Cortex of kidney (tissue), 1 donor: ENCODE measurements around the gene ADAT1.
"Not testable (repeated sequence)": the region's sequence is repeated elsewhere in the genome, so short reads cannot be mapped to it uniquely, and the experiment has no call there.

ENCODE experiments used
- DNase-seq: peaks from one replicate; lab custom pipeline; 2025; lab: John Stamatoyannopoulos, UW

The ADAT1 gene

GRCh38 chr16:75620326-75621169 lies 2.5 kb downstream of the ADAT1 start:
- DNase-seq: no peak

- DNase-seq: no peak
Measured at GRCh38 chr16:75618780-75619179, 4.3 kb downstream of the ADAT1 start.

- DNase-seq: no peak
Measured at GRCh38 chr16:75617121-75617520, 6.0 kb downstream of the ADAT1 start.

GRCh38 chr16:75616521-75617010 lies 6.5 kb downstream of the ADAT1 start:
- no peak for DNase-seq

- no peak for DNase-seq
Measured at GRCh38 chr16:75615619-75616018, 7.5 kb downstream of the ADAT1 start.

GRCh38 chr16:75614066-75614897 lies 8.8 kb downstream of the ADAT1 start:
- no peak for DNase-seq

- no peak for DNase-seq
Measured at GRCh38 chr16:75606507-75606906, 16.6 kb downstream of the ADAT1 start.

GRCh38 chr16:75603241-75603640 lies 19.8 kb downstream of the ADAT1 start:
- DNase-seq: no peak

- DNase-seq: no peak
Measured at GRCh38 chr16:75599452-75600277, 23.4 kb downstream of the ADAT1 start.

GRCh38 chr16:75593825-75594820 lies 29.0 kb downstream of the ADAT1 start:
- DNase-seq: no peak

GRCh38 chr16:75593308-75593707 lies 29.8 kb downstream of the ADAT1 start:
- no peak for DNase-seq

- DNase-seq: not testable (repeated sequence)
Measured at GRCh38 chr16:75591927-75592326, 31.2 kb downstream of the ADAT1 start.

- DNase-seq: no peak
Measured at GRCh38 chr16:75590920-75591843, 31.9 kb downstream of the ADAT1 start.

- DNase-seq: no peak
Measured at GRCh38 chr16:75589306-75589705, 33.8 kb downstream of the ADAT1 start.

GRCh38 chr16:75588716-75589115 lies 34.4 kb downstream of the ADAT1 start:
- DNase-seq: no peak

GRCh38 chr16:75584108-75584507 lies 39.0 kb downstream of the ADAT1 start:
- no peak for DNase-seq

- DNase-seq: no peak
Measured at GRCh38 chr16:75579281-75579834, 43.7 kb downstream of the ADAT1 start.

GRCh38 chr16:75578725-75579124 lies 44.4 kb downstream of the ADAT1 start:
- DNase-seq: no peak

- no peak for DNase-seq
Measured at GRCh38 chr16:75578212-75578611, 44.9 kb downstream of the ADAT1 start.
